K562 (cell line): ENCODE measurements around the gene ADAP1. TPM values are rescaled to one million over a fixed set of nuclear protein-coding genes. Genes with fewer than 3 reads are reported as not detected.
A peak's percentile ranks its signal among the peaks of the same experiment; 100 is the strongest.

Experiments
- ATAC-seq: fragments of 200-7000 bp; cut with Tn5 transposase; 3 replicates; pipeline ENCODE4 v1.9.1; 2020; ENCODE audit warnings: moderate library complexity
- BruUV-seq: library from RNA; stranded (reverse); fragments of 400-500 nt; replicated peaks from 2 replicates; lab custom pipeline; 2021; lab: Mats Ljungman, UMichigan
- CTCF ChIA-PET: fragments of 300-600 bp; formaldehyde crosslinking; extraction: SDS; loops from one replicate; lab custom pipeline; 2021; ENCODE audit warnings: low intra/inter-chr PET ratio; lab: Yijun Ruan, JAX
- POLR2A ChIA-PET: fragments of 300-600, 350-650 bp; sonication (Branson Sonifier 250); formaldehyde crosslinking; extraction: SDS; loops from one replicate; lab custom pipeline; 2021; ENCODE audit warnings: antibody characterized with exemption, inconsistent platforms; lab: Yijun Ruan, JAX
- DNase-seq, 4 experiments: peaks; one replicate each; pipeline versions ENCODE4 v3.0.0 to v3.0.0-alpha.2; 2011 to 2018; ENCODE audit warnings: low spot score in 3 of 4, mixed read lengths in 3 of 4; ENCODE audit errors: extremely low read depth in 1 of 4
- FAIRE-seq: peaks from 2 replicates; lab custom pipeline; 2011; peaks lifted over from hg19 to GRCh38; lab: Jason Lieb, UNC
- H2AFZ ChIP-seq: 2 replicates; pipeline ENCODE4 v1.6.0; 2011; ENCODE audit warnings: low read depth, low read length, control low read depth, inconsistent platforms
- H3K27ac ChIP-seq: fragments of 200-600 bp; 3 replicates; pipeline ENCODE4 v1.8.0; 2011; ENCODE audit warnings: low read depth, mild to moderate bottlenecking, control low read depth, inconsistent platforms, low read length, moderate library complexity, mixed read lengths; ENCODE audit errors: extremely low read depth
- H3K27me3 ChIP-seq, 2 experiments: fragments of 300-600 bp in 1 of 2; 2 replicates in 1 of 2; 3 replicates in 1 of 2; pipeline versions ENCODE4 v1.6.0 to v1.8.0; 2011; ENCODE audit warnings: inconsistent platforms in 2 of 2, low read length in 2 of 2, mild to moderate bottlenecking in 1 of 2, mixed read lengths in 1 of 2, moderate library complexity in 1 of 2; ENCODE audit not compliant: control insufficient read depth in 2 of 2, insufficient read depth in 2 of 2
- H3K36me3 ChIP-seq: fragments of 300-600 bp; 3 replicates; pipeline ENCODE4 v1.8.0; 2011; ENCODE audit warnings: mild to moderate bottlenecking, low read length, inconsistent platforms; ENCODE audit not compliant: control insufficient read depth, insufficient read depth
- H3K4me1 ChIP-seq, 2 experiments: fragments of 200-600 bp in 1 of 2; replicated peaks in 1 of 2; 2 replicates in 1 of 2; 3 replicates in 1 of 2; pipeline versions ENCODE4 v1.5.1 to v1.8.0; 2011; ENCODE audit warnings: inconsistent platforms in 2 of 2, low read length in 2 of 2, mild to moderate bottlenecking in 1 of 2, mixed read lengths in 1 of 2, moderate library complexity in 1 of 2; ENCODE audit not compliant: control insufficient read depth in 2 of 2, insufficient read depth in 2 of 2
- H3K4me2 ChIP-seq: 2 replicates; pipeline ENCODE4 v1.6.1; 2011; ENCODE audit warnings: low read length, control low read depth, inconsistent platforms, mixed read lengths; ENCODE audit not compliant: insufficient read depth
- H3K4me3 ChIP-seq: fragments of 200-600 bp; sonication (generic), shearing (Covaris generic); 2 replicates; pipeline ENCODE4 v1.5.1; 2016; ENCODE audit warnings: control low read depth, inconsistent platforms
- H3K79me2 ChIP-seq: fragments of 200-600 bp; 3 replicates; pipeline ENCODE4 v1.8.0; 2011; ENCODE audit warnings: low read length, inconsistent platforms; ENCODE audit not compliant: control insufficient read depth, insufficient read depth
- H3K9ac ChIP-seq, 2 experiments: 2 replicates each; pipeline versions ENCODE4 v1.6.0 to v1.6.1; 2011; ENCODE audit warnings: low read depth in 2 of 2, low read length in 2 of 2, control low read depth in 1 of 2, inconsistent platforms in 1 of 2, mild to moderate bottlenecking in 1 of 2, mixed read lengths in 1 of 2; ENCODE audit not compliant: insufficient read depth in 1 of 2
- H3K9me1 ChIP-seq: one replicate; pipeline ENCODE4 v1.6.0; 2011; ENCODE audit warnings: inconsistent platforms, mild to moderate bottlenecking, low read length, moderate library complexity; ENCODE audit not compliant: control insufficient read depth, insufficient read depth
- H3K9me3 ChIP-seq: replicated peaks from 2 replicates; pipeline ENCODE4 v1.5.1; 2011; ENCODE audit warnings: low read depth, low read length, inconsistent platforms; ENCODE audit not compliant: control insufficient read depth, insufficient read depth
- H4K20me1 ChIP-seq: replicated peaks from 2 replicates; pipeline ENCODE4 v1.6.1; 2011; ENCODE audit warnings: low read length, inconsistent platforms, mixed read lengths; ENCODE audit not compliant: control insufficient read depth, insufficient read depth
- CEBPB ChIP-seq: fragments of 450-650 bp; IDR thresholded peaks from 2 replicates; pipeline ENCODE4 v1.6.1; 2016; ENCODE audit warnings: missing genetic modification characterization, missing compliant biosample characterization
- CTCFL ChIP-seq: IDR thresholded peaks from 2 replicates; pipeline ENCODE4 v1.6.1; 2011; ENCODE audit warnings: borderline replicate concordance, low read depth, mild to moderate bottlenecking, moderate library complexity, low read length; ENCODE audit not compliant: insufficient read depth, poor library complexity, severe bottlenecking
- ETS1 ChIP-seq: conservative IDR thresholded peaks from 2 replicates; pipeline ENCODE4 v1.6.1; 2011; ENCODE audit warnings: low read depth, mild to moderate bottlenecking, low read length; ENCODE audit not compliant: control insufficient read depth
- ETV5 ChIP-seq: sonication (generic); formaldehyde crosslinking; IDR thresholded peaks from 2 replicates; pipeline ENCODE4 v1.4.0; 2020; ENCODE audit warnings: low read depth, mild to moderate bottlenecking, missing genetic modification reagents
- GABPB1 ChIP-seq: sonication (generic); formaldehyde crosslinking; IDR thresholded peaks from 2 replicates; pipeline ENCODE4 v1.8.0; 2022; ENCODE audit warnings: mild to moderate bottlenecking, missing genetic modification reagents
- KLF10 ChIP-seq: fragments of 250-450 bp; sonication (Bioruptor Pico); IDR thresholded peaks from 2 replicates; pipeline ENCODE4 v1.6.1; 2021; ENCODE audit warnings: matching md5 sums
- SMARCB1 ChIP-seq: IDR thresholded peaks from 2 replicates; pipeline ENCODE4 v1.6.1; 2011; ENCODE audit warnings: improper control_type of control experiment, low read depth; ENCODE audit not compliant: insufficient read length
- SNIP1 ChIP-seq: fragments of 450-650 bp; IDR thresholded peaks from 2 replicates; pipeline ENCODE4 v1.7.1; 2017; ENCODE audit warnings: low read depth, mild to moderate bottlenecking
- SRSF1 ChIP-seq: fragments of 200-400 bp; formaldehyde crosslinking; IDR thresholded peaks from 2 replicates; pipeline ENCODE4 v1.6.1; 2017; ENCODE audit warnings: mild to moderate bottlenecking, low read depth, low read length, moderate library complexity
- TEAD2 ChIP-seq: fragments of 450-650 bp; IDR thresholded peaks from 2 replicates; pipeline ENCODE4 v1.6.1; 2016; ENCODE audit warnings: missing genetic modification characterization, control low read depth, missing compliant biosample characterization
- ZNF263 ChIP-seq: sonication (generic); formaldehyde crosslinking; IDR thresholded peaks from 2 replicates; pipeline ENCODE4 v1.8.0; 2022; ENCODE audit warnings: mild to moderate bottlenecking, missing genetic modification reagents, borderline replicate concordance
- ZNF347 ChIP-seq: fragments of 450-650 bp; formaldehyde crosslinking; IDR thresholded peaks from 2 replicates; pipeline ENCODE4 v1.4.0; 2020; ENCODE audit warnings: low read depth, mild to moderate bottlenecking, moderate library complexity
- ZNF551 ChIP-seq: fragments of 250-450 bp; sonication (Bioruptor Pico); IDR thresholded peaks from 2 replicates; pipeline ENCODE4 v1.5.0; 2021; ENCODE audit warnings: mild to moderate bottlenecking, moderate library complexity
- WGBS: fragments of 100-300 bp; shearing (Covaris generic); methylation state at CpG from one replicate; pipeline ENCODE4 v1.1.6; 2016; ENCODE audit warnings: low coverage, mixed read lengths; ENCODE audit not compliant: insufficient coverage; ENCODE audit errors: missing lambda C conversion rate; 5-methylcytosine and 5-hydroxymethylcytosine counted together
- in situ Hi-C: fragments of 300-500 bp; cut with MboI; formaldehyde crosslinking; loops from 4 replicates; pipeline ENCODE4 v1.15.0; 2018; ENCODE audit warnings: inconsistent platforms, mixed read lengths
- intact Hi-C: fragments of 100-400 bp; cut with micrococcal nuclease; formaldehyde crosslinking; loops from 2 replicates; pipeline ENCODE4 v1.14.2; 2022
- polyA plus RNA-seq, 8 experiments: library from polyadenylated mRNA; depleted of rRNA in 4 of 8; stranded (reverse) in 5 of 8; unstranded in 3 of 8; fragments of >200 nt; fragmentation: Nextera tagmentation in 2 of 8; fragmentation: Illumina TruSeq in 1 of 8; extraction: Ambion mirVana in 2 of 8; extraction: Trizol in 1 of 8; gene quantifications; 2 replicates each; pipeline versions ENCODE4 v1.2.1 to v1.2.3, GENCODE V29; 2011 to 2014; ENCODE audit warnings: inconsistent platforms in 1 of 8, missing spikeins in 1 of 8
- total RNA-seq, 7 experiments: library from RNA; depleted of rRNA in 6 of 7; stranded (reverse); fragments of >200 nt in 6 of 7; fragmentation: Illumina TruSeq in 2 of 7; extraction: Trizol in 2 of 7; gene quantifications; 2 replicates each; pipeline versions ENCODE4 v1.2.1 to v1.2.3, GENCODE V29; 2011 to 2021; ENCODE audit warnings: low replicate concordance in 1 of 7

The ADAP1 gene
- total and polyA plus RNA-seq, 9 of the 15 experiments (the other 6 are each of a cell fraction or from before 2014, with no cell fraction given): 0.27 to 1.4 (median 0.52) TPM; not detected in 3

GRCh38 chr7:914521-915194 is 39.8 kb downstream of the ADAP1 start:
- no peak overlapping the region for H3K4me2 ChIP-seq
- H3K9me3 ChIP-seq: no peaks in the 10 kb centered on the region
- intact Hi-C loops (no loop called here), in situ Hi-C loops (no loop called here)
- no peaks in the 10 kb centered on the region for H3K79me2 ChIP-seq
- H3K9ac ChIP-seq: peak overlapping the region in 1 of 2 experiments; percentile 17; a peak in 1 of 4 replicates
- no peak for TF ChIP-seq CTCFL
- no peak for TF ChIP-seq SNIP1
- no peak for TF ChIP-seq TEAD2 (tag)
- TF ChIP-seq CEBPB: no peak
- no peak for TF ChIP-seq ZNF347 (CRISPR knock-in tag)
- no peak for TF ChIP-seq SMARCB1
- TF ChIP-seq ZNF551 (CRISPR knock-in tag): no peak
- TF ChIP-seq GABPB1 (CRISPR knock-in tag): no peak
- TF ChIP-seq ETS1: no peak
- TF ChIP-seq ETV5 (CRISPR knock-in tag): no peak
- TF ChIP-seq KLF10 (CRISPR knock-in tag): no peak
- no peak for TF ChIP-seq SRSF1
- no peak for TF ChIP-seq ZNF263 (CRISPR knock-in tag)
- H3K4me1 ChIP-seq: peaks cover 0 to 48% of the 10 kb centered on the region in 2 experiments; a peak in 2 of 5 replicates
- POLR2A ChIA-PET: no interaction called here
- H4K20me1 ChIP-seq: no peaks in the 10 kb centered on the region
- no peak overlapping the region for H3K4me3 ChIP-seq
- ATAC-seq (peak; percentile 11; the same call in 1 of the 3 replicates), DNase-seq (no peak), FAIRE-seq (no peak)
- H3K27ac ChIP-seq: no peak overlapping the region
- no TSS peak for BruUV-seq
- H2AFZ ChIP-seq: no peak overlapping the region
- WGBS: 17% methylated on average over 14 of the region's 16 CpGs
- no peaks in the 10 kb centered on the region for H3K9me1 ChIP-seq
- no peaks in the 10 kb centered on the region for H3K36me3 ChIP-seq
- peaks cover 8 to 39% of the 10 kb centered on the region in 2 experiments; a peak in 4 of 5 replicates for H3K27me3 ChIP-seq
- CTCF ChIA-PET: no interaction called here
